Smooth muscle cell (in vitro differentiated cells): ENCODE results near the gene NAP1L5. TPM values are rescaled to one million over a fixed set of nuclear protein-coding genes. Genes with fewer than 3 reads are reported as not detected.

Source experiments
- DNase-seq: peaks from one replicate; lab custom pipeline; 2025; ENCODE audit not compliant: unreplicated experiment; lab: John Stamatoyannopoulos, UW
- H2AFZ ChIP-seq: fragments of 200-600 bp; sonication (generic); 2 replicates; pipeline ENCODE4 v1.6.0; 2016; ENCODE audit warnings: antibody characterized with exemption, low read depth, mild to moderate bottlenecking
- H3F3A ChIP-seq: fragments of 200-600 bp; sonication (generic); 2 replicates; pipeline ENCODE4 v1.6.0; 2017; ENCODE audit warnings: antibody characterized with exemption, low read depth
- H3K27ac ChIP-seq: fragments of 200-600 bp; sonication (generic); 2 replicates; pipeline ENCODE4 v1.5.1; 2016; ENCODE audit warnings: low read depth, mild to moderate bottlenecking
- H3K27me3 ChIP-seq: fragments of 200-600 bp; sonication (generic); 2 replicates; pipeline ENCODE4 v1.6.1; 2016; ENCODE audit warnings: low read depth, mild to moderate bottlenecking
- H3K36me3 ChIP-seq: fragments of 200-600 bp; sonication (generic); 2 replicates; pipeline ENCODE4 v1.5.1; 2016; ENCODE audit warnings: low read depth
- H3K4me1 ChIP-seq: fragments of 200-600 bp; sonication (generic); 2 replicates; pipeline ENCODE4 v1.5.1; 2016; ENCODE audit warnings: low read depth
- H3K4me2 ChIP-seq: fragments of 200-600 bp; sonication (generic); 2 replicates; pipeline ENCODE4 v1.6.0; 2016; ENCODE audit warnings: mild to moderate bottlenecking
- H3K4me3 ChIP-seq: fragments of 200-600 bp; sonication (generic); 2 replicates; pipeline ENCODE4 v1.5.1; 2016; ENCODE audit warnings: mild to moderate bottlenecking
- H3K79me2 ChIP-seq: fragments of 200-600 bp; sonication (generic); 2 replicates; pipeline ENCODE4 v1.6.0; 2016; ENCODE audit warnings: low read depth, mild to moderate bottlenecking
- H3K9ac ChIP-seq: fragments of 200-600 bp; sonication (generic); 2 replicates; pipeline ENCODE4 v1.6.0; 2016; ENCODE audit warnings: low read depth
- H3K9me3 ChIP-seq: fragments of 200-600 bp; sonication (generic); replicated peaks from 2 replicates; pipeline ENCODE4 v1.5.1; 2016; ENCODE audit warnings: low read depth
- H4K20me1 ChIP-seq: fragments of 200-600 bp; sonication (generic); 2 replicates; pipeline ENCODE4 v1.6.0; 2016; ENCODE audit warnings: low read depth
- CTCF ChIP-seq: fragments of 200-600 bp; sonication (generic); IDR thresholded peaks from 2 replicates; pipeline ENCODE4 v1.5.1; 2017; ENCODE audit warnings: borderline replicate concordance, mild to moderate bottlenecking, antibody characterized with exemption; ENCODE audit not compliant: insufficient read depth, poor library complexity, severe bottlenecking
- WGBS: methylation state at CpG from one replicate; pipeline ENCODE4 v1.1.7; 2016; ENCODE audit warnings: low lambda C conversion rate; 5-methylcytosine and 5-hydroxymethylcytosine counted together
- polyA plus RNA-seq: library from polyadenylated mRNA; unstranded; fragments of >200 nt; fragmentation: Nextera tagmentation; extraction: Ambion mirVana; gene quantifications from 2 replicates; pipeline ENCODE4 v1.2.1, GENCODE V29; 2016
- total RNA-seq: library from RNA; depleted of rRNA; stranded (reverse); fragments of >200 nt; gene quantifications from 2 replicates; pipeline ENCODE4 v1.2.3, GENCODE V29; 2014

Gene NAP1L5
- total and polyA plus RNA-seq, 2 experiments from 2014 or later = 3.5 to 3.8 TPM

- 87% methylated on average over 4 of the region's 4 CpGs for WGBS
- no peaks in the 10 kb centered on the region for H3K27me3 ChIP-seq
- H3K9ac ChIP-seq = no peak overlapping the region
- no peak for DNase-seq
- H3K9me3 ChIP-seq = no peaks in the 10 kb centered on the region
- H3K27ac ChIP-seq = no peak overlapping the region
- H3K4me3 ChIP-seq = no peak overlapping the region
- H3K79me2 ChIP-seq = no peaks in the 10 kb centered on the region
- no peaks in the 10 kb centered on the region for H3K4me1 ChIP-seq
- no peak overlapping the region for H3K4me2 ChIP-seq
- no peaks in the 10 kb centered on the region for H3F3A ChIP-seq
- peaks cover 10% of the 10 kb centered on the region for H3K36me3 ChIP-seq
- H4K20me1 ChIP-seq = no peaks in the 10 kb centered on the region
- TF ChIP-seq CTCF = no peak
- no peak overlapping the region for H2AFZ ChIP-seq
Measured at GRCh38 chr4:88653371-88653946, 44.2 kb downstream of the NAP1L5 start.

- Histone ChIP-seq H2AFZ (no peak overlapping the region), H3K4me3 (no peak overlapping the region), H3K9me3 (no peaks in the 10 kb centered on the region), H3K27me3 (no peaks in the 10 kb centered on the region), H3K4me2 (no peak overlapping the region), H3F3A (no peaks in the 10 kb centered on the region), H3K27ac (no peak overlapping the region), H3K36me3 (no peaks in the 10 kb centered on the region), H3K4me1 (no peaks in the 10 kb centered on the region), H4K20me1 (peaks cover 4% of the 10 kb centered on the region), H3K9ac (no peak overlapping the region), H3K79me2 (peaks cover 5% of the 10 kb centered on the region)
- TF ChIP-seq CTCF = no peak
- no peak for DNase-seq
- 82% methylated on average over 3 of the region's 3 CpGs for WGBS
Measured at GRCh38 chr4:88649716-88650115, 47.9 kb downstream of the NAP1L5 start.

GRCh38 chr4:88646528-88647280, 50.9 kb downstream of the NAP1L5 start:
- H3K4me2 ChIP-seq = no peak overlapping the region
- peaks cover 4% of the 10 kb centered on the region for H4K20me1 ChIP-seq
- peak overlapping the region; percentile 31 for H3K27ac ChIP-seq
- no peak overlapping the region for H3K9ac ChIP-seq
- H3K36me3 ChIP-seq = no peaks in the 10 kb centered on the region
- H2AFZ ChIP-seq = no peak overlapping the region
- H3F3A ChIP-seq = no peaks in the 10 kb centered on the region
- no peak for TF ChIP-seq CTCF
- WGBS = 74% methylated on average over 7 of the region's 7 CpGs
- no peak overlapping the region for H3K4me3 ChIP-seq
- H3K27me3 ChIP-seq = no peaks in the 10 kb centered on the region
- H3K4me1 ChIP-seq = no peaks in the 10 kb centered on the region
- H3K79me2 ChIP-seq = peaks cover 5% of the 10 kb centered on the region
- peaks cover 6% of the 10 kb centered on the region for H3K9me3 ChIP-seq
- no peak for DNase-seq

DNA sequence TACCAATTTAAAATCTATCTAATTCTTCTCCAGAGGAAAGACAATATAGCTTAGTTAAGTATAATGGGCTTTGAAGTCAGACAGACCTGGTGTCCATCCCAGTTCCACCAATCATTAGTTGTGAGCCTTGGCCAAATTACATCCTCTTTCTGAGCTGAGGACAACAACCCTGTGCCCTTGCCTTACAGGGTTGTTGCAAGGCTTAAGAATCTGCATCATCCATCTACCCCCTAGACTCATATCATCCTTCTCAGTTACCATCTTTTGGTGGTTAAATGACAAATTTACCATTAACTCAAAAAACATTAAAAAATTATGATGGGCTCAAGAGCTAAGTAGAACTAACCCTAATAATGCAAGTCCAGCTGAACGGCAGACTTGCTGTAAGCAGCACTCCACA, 51.6 kb downstream of the NAP1L5 start:
- H3K4me1 ChIP-seq = no peaks in the 10 kb centered on the region
- peaks cover 6% of the 10 kb centered on the region for H3K9me3 ChIP-seq
- no peaks in the 10 kb centered on the region for H3K36me3 ChIP-seq
- no peak overlapping the region for H3K27ac ChIP-seq
- H3K4me2 ChIP-seq = no peak overlapping the region
- H3K27me3 ChIP-seq = no peaks in the 10 kb centered on the region
- no peak for TF ChIP-seq CTCF
- no peak overlapping the region for H3K4me3 ChIP-seq
- H2AFZ ChIP-seq = no peak overlapping the region
- peaks cover 4% of the 10 kb centered on the region for H4K20me1 ChIP-seq
- WGBS = 96% methylated on average over 1 of the region's 1 CpG
- H3K79me2 ChIP-seq = peaks cover 5% of the 10 kb centered on the region
- no peak for DNase-seq
- H3F3A ChIP-seq = no peaks in the 10 kb centered on the region
- no peak overlapping the region for H3K9ac ChIP-seq
